SU-DHL-6 (cell line): Measurements from ENCODE around the gene SUPT3H.

Experiments
- H2AFZ ChIP-seq: fragments of 200-600 bp; sonication (generic); 2 replicates; pipeline ENCODE4 v1.6.1; 2014; ENCODE audit warnings: low read depth, mild to moderate bottlenecking, moderate library complexity, mixed read lengths, antibody characterized with exemption, low read length; ENCODE audit not compliant: severe bottlenecking
- H3F3A ChIP-seq: fragments of 200-600 bp; shearing (Covaris generic); 2 replicates; pipeline ENCODE4 v1.6.0; 2016; ENCODE audit warnings: antibody characterized with exemption, mild to moderate bottlenecking; ENCODE audit not compliant: insufficient read depth
- H3K27ac ChIP-seq: fragments of 200-600 bp; sonication (generic); 2 replicates; pipeline ENCODE4 v1.5.1; 2016; ENCODE audit warnings: low read depth, mild to moderate bottlenecking, low read length, moderate library complexity, mixed read lengths
- H3K27me3 ChIP-seq: fragments of 200-600 bp; sonication (generic), shearing (Covaris generic); 2 replicates; pipeline ENCODE4 v1.6.0; 2014; ENCODE audit warnings: mild to moderate bottlenecking, low read length
- H3K36me3 ChIP-seq: fragments of 200-600 bp; sonication (generic); 2 replicates; pipeline ENCODE4 v1.6.1; 2014; ENCODE audit warnings: mild to moderate bottlenecking, low read length, mixed read lengths
- H3K4me2 ChIP-seq: fragments of 300-600, 200-600 bp; shearing (Covaris generic), sonication (generic); 2 replicates; pipeline ENCODE4 v1.6.0; 2014; ENCODE audit warnings: low read length, low read depth, mild to moderate bottlenecking; ENCODE audit not compliant: poor library complexity, severe bottlenecking
- H3K4me3 ChIP-seq: fragments of 200-600 bp; sonication (generic); 2 replicates; pipeline ENCODE4 v1.5.1; 2014; ENCODE audit warnings: antibody characterized with exemption, low read length, mild to moderate bottlenecking, mixed read lengths; ENCODE audit not compliant: insufficient read depth, poor library complexity, severe bottlenecking
- H3K79me2 ChIP-seq: fragments of 200-600 bp; sonication (generic); 2 replicates; pipeline ENCODE4 v1.6.1; 2014; ENCODE audit warnings: mild to moderate bottlenecking, low read length, moderate library complexity; ENCODE audit not compliant: insufficient read depth
- H3K9ac ChIP-seq: fragments of 200-600 bp; sonication (generic); 2 replicates; pipeline ENCODE4 v1.7.0; 2014; ENCODE audit warnings: mild to moderate bottlenecking, low read length
- H3K9me2 ChIP-seq: fragments of 200-600 bp; sonication (generic); replicated peaks from 2 replicates; pipeline ENCODE4 v1.6.1; 2014; ENCODE audit warnings: low read length; ENCODE audit not compliant: insufficient read depth
- H3K9me3 ChIP-seq: fragments of 200-600 bp; sonication (generic); 2 replicates; pipeline ENCODE4 v1.6.1; 2014; ENCODE audit warnings: low read length, mixed read lengths; ENCODE audit not compliant: insufficient read depth
- H4K20me1 ChIP-seq: fragments of 200-600 bp; sonication (generic); 2 replicates; pipeline ENCODE4 v1.6.1; 2014; ENCODE audit warnings: low read depth, mild to moderate bottlenecking, antibody characterized with exemption, low read length, moderate library complexity, mixed read lengths
- CTCF ChIP-seq: fragments of 200-600 bp; sonication (generic); IDR thresholded peaks from one replicate; pipeline ENCODE4 v1.5.1; 2017; ENCODE audit warnings: antibody characterized with exemption, mild to moderate bottlenecking, low read length, moderate library complexity; ENCODE audit not compliant: insufficient read depth, poor library complexity, severe bottlenecking
- EZH2phosphoT487 ChIP-seq: fragments of 200-600 bp; sonication (generic), shearing (Covaris generic); conservative IDR thresholded peaks from 2 replicates; pipeline ENCODE4 v1.6.1; 2018; ENCODE audit warnings: mild to moderate bottlenecking, antibody characterized with exemption, low read length, moderate library complexity, mixed read lengths

SUPT3H gene

GRCh38 chr6:45351076-45351475, 26.7 kb downstream of the SUPT3H start:
- Histone ChIP-seq H3K9me3 (no peaks in the 10 kb centered on the region), H3K9me2 (no peaks in the 10 kb centered on the region), H3K4me2 (no peak overlapping the region), H3K36me3 (no peaks in the 10 kb centered on the region), H3K4me3 (no peak overlapping the region), H2AFZ (no peak overlapping the region), H4K20me1 (no peaks in the 10 kb centered on the region; the same call in 1 of the 2 replicates), H3F3A (no peaks in the 10 kb centered on the region), H3K27me3 (no peaks in the 10 kb centered on the region), H3K9ac (no peak overlapping the region), H3K27ac (no peak overlapping the region), H3K79me2 (no peaks in the 10 kb centered on the region)
- TF ChIP-seq EZH2phosphoT487 = no peak
- TF ChIP-seq CTCF = no peak

GRCh38 chr6:45350186-45350710, 27.5 kb downstream of the SUPT3H start:
- H3K27me3 ChIP-seq = no peaks in the 10 kb centered on the region
- H3F3A ChIP-seq = no peaks in the 10 kb centered on the region
- no peak overlapping the region for H3K4me2 ChIP-seq
- no peaks in the 10 kb centered on the region for H3K9me2 ChIP-seq
- H3K4me3 ChIP-seq = no peak overlapping the region
- H3K9me3 ChIP-seq = no peaks in the 10 kb centered on the region
- H2AFZ ChIP-seq = no peak overlapping the region
- no peak overlapping the region for H3K9ac ChIP-seq
- TF ChIP-seq CTCF (no peak), EZH2phosphoT487 (no peak)
- H3K36me3 ChIP-seq = no peaks in the 10 kb centered on the region
- no peaks in the 10 kb centered on the region for H3K79me2 ChIP-seq
- no peaks in the 10 kb centered on the region; the same call in 1 of the 2 replicates for H4K20me1 ChIP-seq
- no peak overlapping the region for H3K27ac ChIP-seq

GRCh38 chr6:45344900-45345299, 32.8 kb downstream of the SUPT3H start:
- no peak overlapping the region for H3K27ac ChIP-seq
- no peak overlapping the region for H3K4me2 ChIP-seq
- no peak overlapping the region for H3K9ac ChIP-seq
- H3K79me2 ChIP-seq = no peaks in the 10 kb centered on the region
- TF ChIP-seq EZH2phosphoT487 = no peak
- TF ChIP-seq CTCF = no peak
- H3F3A ChIP-seq = no peaks in the 10 kb centered on the region
- no peak overlapping the region for H3K4me3 ChIP-seq
- no peak overlapping the region for H2AFZ ChIP-seq
- no peaks in the 10 kb centered on the region; the same call in 1 of the 2 replicates for H4K20me1 ChIP-seq
- no peaks in the 10 kb centered on the region for H3K27me3 ChIP-seq
- H3K36me3 ChIP-seq = no peaks in the 10 kb centered on the region
- H3K9me3 ChIP-seq = no peaks in the 10 kb centered on the region
- H3K9me2 ChIP-seq = no peaks in the 10 kb centered on the region

- H4K20me1 ChIP-seq = peaks cover 8% of the 10 kb centered on the region; the same call in 1 of the 2 replicates
- no peak overlapping the region for H3K9ac ChIP-seq
- no peaks in the 10 kb centered on the region for H3K79me2 ChIP-seq
- H3K4me2 ChIP-seq = no peak overlapping the region
- no peak overlapping the region for H3K27ac ChIP-seq
- H2AFZ ChIP-seq = no peak overlapping the region
- no peaks in the 10 kb centered on the region for H3K9me2 ChIP-seq
- 0 out of 2 replicates have a peak, but pooled peaks cover 3% of the 10 kb centered on the region for H3F3A ChIP-seq
- H3K27me3 ChIP-seq = no peaks in the 10 kb centered on the region
- no peaks in the 10 kb centered on the region for H3K9me3 ChIP-seq
- H3K36me3 ChIP-seq = no peaks in the 10 kb centered on the region
- TF ChIP-seq CTCF (no peak), EZH2phosphoT487 (no peak)
- no peak overlapping the region for H3K4me3 ChIP-seq
Measured at GRCh38 chr6:45328523-45328922, 49.2 kb downstream of the SUPT3H start.
